Measurements from ENCODE around the gene COG5. TPM values are rescaled to one million over a fixed set of nuclear protein-coding genes. Genes with fewer than 3 reads are reported as not detected.

COG5 gene
- total RNA-seq, 1 experiment from 2014 or later: 23.6 TPM

DNA sequence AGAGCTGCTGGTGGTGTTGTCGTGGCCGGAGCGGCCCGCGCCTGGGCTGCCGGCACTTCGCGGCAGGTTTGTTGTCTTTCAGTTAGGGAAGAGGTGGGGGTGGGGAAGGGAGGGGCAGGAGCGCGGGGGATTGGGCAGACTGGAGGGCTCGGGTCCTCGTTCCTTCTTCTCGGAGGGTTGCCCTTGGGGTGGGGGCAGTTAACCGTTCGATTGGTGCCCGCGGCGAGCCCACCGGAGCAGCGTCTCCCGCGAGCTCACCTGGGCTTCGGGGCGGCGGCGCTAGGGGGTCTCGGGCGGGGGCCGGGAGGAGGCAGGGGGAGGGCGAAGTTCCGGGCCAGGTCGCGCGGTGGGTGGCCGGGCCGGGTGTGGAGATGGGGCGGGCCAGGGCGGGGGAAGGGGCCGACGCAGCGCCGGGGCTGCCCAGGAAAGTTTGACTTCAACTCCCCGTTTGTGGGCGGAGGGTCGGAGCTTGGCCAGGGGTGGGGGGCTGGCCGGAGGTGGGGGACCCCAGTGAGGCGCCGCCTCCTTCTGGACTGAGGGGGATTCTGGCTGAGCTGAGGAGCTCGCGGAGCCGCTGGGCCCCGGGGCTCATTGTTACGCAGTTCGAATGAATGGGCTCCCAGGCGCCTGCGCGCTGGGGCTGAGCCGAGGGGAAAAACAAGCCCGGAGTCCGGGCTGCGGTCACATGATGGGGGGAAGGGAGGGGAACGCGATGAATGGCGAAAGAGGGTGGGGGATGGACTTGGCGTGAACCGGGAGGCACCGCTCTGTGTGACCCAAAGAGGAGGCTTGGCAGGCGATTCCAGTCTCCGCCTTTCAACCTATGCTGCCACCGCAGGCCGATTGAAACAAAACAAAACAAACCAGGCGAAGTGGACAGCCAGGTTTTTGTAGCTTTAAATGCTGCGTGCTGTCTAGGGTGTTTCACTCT, 394.3 kb downstream of the COG5 start:
- peaks cover 32% of the 10 kb centered on the region for H3K36me3 Mint-ChIP-seq (ENCODE audit: insufficient read depth, unreplicated experiment)
- peak overlapping the region; percentile 98 for H3K27ac Mint-ChIP-seq (ENCODE audit: unreplicated experiment)
- CTCF ChIA-PET: interaction anchor here (0.6 to 1.4 kb wide), 5 partner anchors 10 to 705 kb away, joined by 3 to 5 read pairs (median 3); no protein-coding TSS in a partner anchor
- DNase-seq: peak; percentile 93
- peak overlapping the region; percentile 90 for H3K4me3 Mint-ChIP-seq (ENCODE audit: low read depth, unreplicated experiment)
- BruUV-seq (replicated peaks): no TSS peak
- no peaks in the 10 kb centered on the region for H3K9me3 Mint-ChIP-seq (ENCODE audit: low read depth, unreplicated experiment)
- peaks cover 20% of the 10 kb centered on the region for H3K4me1 Mint-ChIP-seq (ENCODE audit: low read depth, unreplicated experiment)
- H3K27me3 Mint-ChIP-seq (ENCODE audit: unreplicated experiment): no peaks in the 10 kb centered on the region
- TF ChIP-seq, protein P1, sequence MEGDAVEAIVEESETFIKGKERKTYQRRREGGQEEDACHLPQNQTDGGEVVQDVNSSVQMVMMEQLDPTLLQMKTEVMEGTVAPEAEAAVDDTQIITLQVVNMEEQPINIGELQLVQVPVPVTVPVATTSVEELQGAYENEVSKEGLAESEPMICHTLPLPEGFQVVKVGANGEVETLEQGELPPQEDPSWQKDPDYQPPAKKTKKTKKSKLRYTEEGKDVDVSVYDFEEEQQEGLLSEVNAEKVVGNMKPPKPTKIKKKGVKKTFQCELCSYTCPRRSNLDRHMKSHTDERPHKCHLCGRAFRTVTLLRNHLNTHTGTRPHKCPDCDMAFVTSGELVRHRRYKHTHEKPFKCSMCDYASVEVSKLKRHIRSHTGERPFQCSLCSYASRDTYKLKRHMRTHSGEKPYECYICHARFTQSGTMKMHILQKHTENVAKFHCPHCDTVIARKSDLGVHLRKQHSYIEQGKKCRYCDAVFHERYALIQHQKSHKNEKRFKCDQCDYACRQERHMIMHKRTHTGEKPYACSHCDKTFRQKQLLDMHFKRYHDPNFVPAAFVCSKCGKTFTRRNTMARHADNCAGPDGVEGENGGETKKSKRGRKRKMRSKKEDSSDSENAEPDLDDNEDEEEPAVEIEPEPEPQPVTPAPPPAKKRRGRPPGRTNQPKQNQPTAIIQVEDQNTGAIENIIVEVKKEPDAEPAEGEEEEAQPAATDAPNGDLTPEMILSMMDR (IDR thresholded peaks at IDR 0.05; ENCODE audit: unreplicated experiment): no peak
- intact Hi-C loops (cut with micrococcal nuclease; ENCODE audit: unreplicated experiment): no loop called here

DNA sequence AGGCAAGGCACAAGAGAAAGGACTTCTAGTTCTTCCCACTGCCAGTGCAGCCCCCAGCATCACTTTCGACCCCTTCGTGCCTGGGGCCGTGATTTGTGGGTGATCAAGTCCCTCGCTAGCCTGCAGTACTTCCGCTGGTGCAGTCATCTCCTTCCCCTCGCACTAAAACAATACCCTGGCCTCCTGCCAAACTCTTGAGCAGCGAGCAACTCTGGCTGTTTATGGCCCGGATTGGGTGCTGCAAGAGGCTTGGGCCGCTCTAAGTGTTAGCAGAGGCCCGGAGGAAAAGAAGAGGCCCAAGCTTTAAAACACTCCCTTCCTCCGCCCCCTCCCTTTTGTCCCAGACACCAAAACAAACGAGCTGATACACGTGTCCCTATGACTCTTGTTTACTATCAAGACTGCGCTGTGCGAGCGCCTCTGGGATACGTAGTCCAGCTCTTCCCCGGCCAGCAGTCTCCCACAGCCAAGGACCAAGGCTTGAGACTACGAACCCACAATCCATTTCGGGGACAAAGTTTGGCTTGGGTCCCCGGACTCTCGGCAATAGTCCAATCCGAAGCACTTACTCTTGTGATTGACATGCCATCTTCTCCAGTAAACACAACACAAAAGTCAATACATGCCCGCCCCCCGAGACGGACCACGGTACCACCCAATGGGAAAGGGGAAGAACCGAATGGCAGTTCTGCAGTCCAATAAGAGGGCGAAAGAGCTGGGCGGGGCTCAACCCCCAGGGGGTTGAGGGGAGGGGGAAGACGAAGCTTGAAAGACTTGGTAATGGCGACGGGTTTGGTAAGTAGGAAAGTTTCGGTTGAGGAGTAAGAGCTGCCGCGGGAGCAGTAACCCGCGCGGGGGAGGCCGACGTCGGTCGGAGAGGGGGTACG, 395.2 kb downstream of the COG5 start, which contains the start of gene HBP1:
HBP1 (plus strand) TSS at position 771 of the 887 bp plus-strand sequence. CDS start 10,891 bp downstream, outside the sequence.
- Mint-ChIP-seq H3K4me3 (ENCODE audit: low read depth, unreplicated experiment) (peak within 1 kb of the TSS; percentile 90), H3K36me3 (ENCODE audit: insufficient read depth, unreplicated experiment) (peaks cover 32% of the 10 kb centered on the region), H3K4me1 (ENCODE audit: low read depth, unreplicated experiment) (peaks cover 11% of the 10 kb centered on the region), H3K9me3 (ENCODE audit: low read depth, unreplicated experiment) (no peaks in the 10 kb centered on the region), H3K27me3 (ENCODE audit: unreplicated experiment) (no peaks in the 10 kb centered on the region), H3K27ac (ENCODE audit: unreplicated experiment) (peak within 1 kb of the TSS; percentile 98)
- CTCF ChIA-PET: interaction anchor here (0.6 to 1.4 kb wide), 8 partner anchors 11 to 706 kb away, joined by 3 to 8 read pairs (median 5); no protein-coding TSS in a partner anchor
- TF ChIP-seq, protein P1 (IDR thresholded peaks at IDR 0.05; ENCODE audit: unreplicated experiment): no peak
- DNase-seq: peak; percentile 94
- BruUV-seq (replicated peaks): no TSS peak
- intact Hi-C loops (cut with micrococcal nuclease; ENCODE audit: unreplicated experiment): no loop called here

DNA sequence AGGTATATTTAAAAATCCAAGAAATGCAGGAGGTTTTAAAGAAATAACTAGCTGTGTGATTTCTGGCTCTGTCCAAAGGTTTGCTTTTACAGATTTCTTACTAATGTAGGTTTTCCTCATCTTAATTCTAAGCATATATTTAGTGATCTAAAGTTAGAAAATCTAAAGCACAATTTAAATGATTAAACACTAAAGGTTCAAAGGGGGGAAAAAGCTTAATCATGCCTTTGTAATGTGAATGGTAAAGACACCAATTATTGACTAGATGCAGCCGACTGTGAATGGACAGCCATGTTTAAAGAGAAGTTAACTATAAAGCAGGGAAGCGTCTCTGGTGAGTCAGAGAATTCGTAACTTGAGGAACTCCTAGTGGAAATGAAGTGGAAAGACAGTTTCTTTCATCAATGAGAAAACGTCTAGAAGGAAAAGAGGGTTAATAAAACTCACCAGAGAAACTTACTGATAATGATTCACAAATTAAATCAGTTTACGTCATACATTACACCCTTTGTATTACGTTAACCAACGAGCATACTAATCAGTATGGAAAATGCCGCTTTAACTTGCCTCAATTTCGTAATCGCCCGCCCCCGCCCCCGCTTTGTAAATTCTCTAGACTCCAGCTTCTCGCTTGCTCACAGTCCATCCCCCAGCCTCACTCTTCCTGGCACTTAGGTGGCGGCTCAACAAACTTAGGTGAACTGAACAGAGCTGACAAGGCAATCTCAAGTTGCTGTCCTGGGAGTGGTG, 396.1 kb downstream of the COG5 start:
- peaks cover 8% of the 10 kb centered on the region for H3K4me1 Mint-ChIP-seq (ENCODE audit: low read depth, unreplicated experiment)
- peak overlapping the region; percentile 90 for H3K4me3 Mint-ChIP-seq (ENCODE audit: low read depth, unreplicated experiment)
- H3K27me3 Mint-ChIP-seq (ENCODE audit: unreplicated experiment): no peaks in the 10 kb centered on the region
- H3K9me3 Mint-ChIP-seq (ENCODE audit: low read depth, unreplicated experiment): no peaks in the 10 kb centered on the region
- H3K27ac Mint-ChIP-seq (ENCODE audit: unreplicated experiment): peak overlapping the region; percentile 98
- TF ChIP-seq, protein P1 (IDR thresholded peaks at IDR 0.05; ENCODE audit: unreplicated experiment): no peak
- BruUV-seq (replicated peaks): TSS peak; percentile 82
- DNase-seq: peak; percentile 4
- intact Hi-C loops (cut with micrococcal nuclease; ENCODE audit: unreplicated experiment): no loop called here
- peaks cover 32% of the 10 kb centered on the region for H3K36me3 Mint-ChIP-seq (ENCODE audit: insufficient read depth, unreplicated experiment)
- CTCF ChIA-PET: interaction anchor here (0.6 to 1.4 kb wide), 3 partner anchors 20 to 333 kb away, joined by 4 to 6 read pairs (median 5); no protein-coding TSS in a partner anchor

Measured in Calu3 (cell line).